Measurements from ENCODE around the gene F7. TPM values are rescaled to one million over a fixed set of nuclear protein-coding genes. Genes with fewer than 3 reads are reported as not detected.

F7 gene
- total RNA-seq, 6 experiments from 2014 or later, result 42.9 to 147 (median 84.2) TPM

DNA sequence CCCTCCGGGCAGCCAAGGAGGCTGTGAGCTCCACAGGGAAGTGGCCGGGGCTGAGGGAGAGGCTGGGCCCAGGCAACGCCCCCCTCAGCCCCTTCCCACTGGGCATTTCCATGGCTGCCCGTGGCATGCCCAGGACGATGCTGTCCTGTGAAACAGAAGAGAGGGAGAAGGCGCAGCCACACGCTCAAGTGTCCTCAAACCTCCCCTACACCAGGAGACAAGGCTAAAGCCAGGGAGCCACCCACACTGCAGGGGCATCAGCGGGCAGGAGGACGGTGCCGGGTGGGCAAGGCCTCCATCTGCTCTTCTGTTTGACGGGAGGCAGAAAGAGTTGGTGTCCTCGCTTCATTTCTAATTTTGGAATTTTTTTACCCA lies 38.7 kb downstream of the F7 start:
- Histone ChIP-seq H3K27ac (no peak overlapping the region), H3K27me3 (no peaks in the 10 kb centered on the region), H3K36me3 (peaks cover 0 to 17% (median 0%) of the 10 kb centered on the region in 4 donors), H3K4me3 (no peak overlapping the region), H3K9me3 (no peaks in the 10 kb centered on the region), H3K4me1 (peaks cover 0 to 10% (median under 1%) of the 10 kb centered on the region in 4 donors)
- 100% methylated on average over 4 of the region's 12 CpGs for WGBS (ENCODE audit: insufficient coverage, low coverage, low lambda C conversion rate, missing lambda C conversion rate)
- intact Hi-C loops (cut with DNase I), result no loop called here
- TF ChIP-seq POLR2A (IDR thresholded peaks at IDR 0.05), result no peak
- TF ChIP-seq, protein P1, sequence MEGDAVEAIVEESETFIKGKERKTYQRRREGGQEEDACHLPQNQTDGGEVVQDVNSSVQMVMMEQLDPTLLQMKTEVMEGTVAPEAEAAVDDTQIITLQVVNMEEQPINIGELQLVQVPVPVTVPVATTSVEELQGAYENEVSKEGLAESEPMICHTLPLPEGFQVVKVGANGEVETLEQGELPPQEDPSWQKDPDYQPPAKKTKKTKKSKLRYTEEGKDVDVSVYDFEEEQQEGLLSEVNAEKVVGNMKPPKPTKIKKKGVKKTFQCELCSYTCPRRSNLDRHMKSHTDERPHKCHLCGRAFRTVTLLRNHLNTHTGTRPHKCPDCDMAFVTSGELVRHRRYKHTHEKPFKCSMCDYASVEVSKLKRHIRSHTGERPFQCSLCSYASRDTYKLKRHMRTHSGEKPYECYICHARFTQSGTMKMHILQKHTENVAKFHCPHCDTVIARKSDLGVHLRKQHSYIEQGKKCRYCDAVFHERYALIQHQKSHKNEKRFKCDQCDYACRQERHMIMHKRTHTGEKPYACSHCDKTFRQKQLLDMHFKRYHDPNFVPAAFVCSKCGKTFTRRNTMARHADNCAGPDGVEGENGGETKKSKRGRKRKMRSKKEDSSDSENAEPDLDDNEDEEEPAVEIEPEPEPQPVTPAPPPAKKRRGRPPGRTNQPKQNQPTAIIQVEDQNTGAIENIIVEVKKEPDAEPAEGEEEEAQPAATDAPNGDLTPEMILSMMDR (IDR thresholded peaks at IDR 0.05), result no peak
- ATAC-seq (peak in 1 of 4 donors; percentile 5), DNase-seq (no peak)

DNA sequence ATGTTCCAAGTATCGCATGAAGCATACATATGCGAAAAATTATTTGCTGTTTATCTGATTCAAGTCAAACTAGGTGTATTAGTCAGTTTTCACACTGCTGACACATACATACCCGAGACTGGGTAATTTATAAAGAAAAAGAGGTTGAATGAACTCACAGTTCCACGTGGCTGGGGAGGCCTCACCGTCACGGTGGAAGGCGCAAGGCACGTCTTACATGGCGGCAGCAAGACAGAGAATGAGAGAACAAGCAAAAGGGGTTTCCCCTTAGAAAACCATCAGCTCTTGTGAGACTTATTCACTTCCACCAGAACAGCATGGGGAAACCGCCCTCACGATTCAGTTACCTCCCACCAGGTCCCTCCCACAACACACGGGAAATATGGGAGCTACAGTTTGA lies 39.9 kb downstream of the F7 start:
- Histone ChIP-seq H3K36me3 (peaks cover 0 to 17% (median 0%) of the 10 kb centered on the region in 4 donors), H3K27me3 (no peaks in the 10 kb centered on the region), H3K4me3 (no peak overlapping the region), H3K27ac (no peak overlapping the region), H3K9me3 (no peaks in the 10 kb centered on the region), H3K4me1 (peaks cover 0 to 9% (median 5%) of the 10 kb centered on the region in 4 donors)
- intact Hi-C loops (cut with DNase I), result no loop called here
- no peak for DNase-seq
- no peak for TF ChIP-seq POLR2A (IDR thresholded peaks at IDR 0.05)
- TF ChIP-seq, protein P1 (IDR thresholded peaks at IDR 0.05), result no peak
- WGBS (ENCODE audit: insufficient coverage, low coverage, low lambda C conversion rate, missing lambda C conversion rate), result 81% methylated on average over 4 of the region's 12 CpGs
- ATAC-seq, result no peak

DNA sequence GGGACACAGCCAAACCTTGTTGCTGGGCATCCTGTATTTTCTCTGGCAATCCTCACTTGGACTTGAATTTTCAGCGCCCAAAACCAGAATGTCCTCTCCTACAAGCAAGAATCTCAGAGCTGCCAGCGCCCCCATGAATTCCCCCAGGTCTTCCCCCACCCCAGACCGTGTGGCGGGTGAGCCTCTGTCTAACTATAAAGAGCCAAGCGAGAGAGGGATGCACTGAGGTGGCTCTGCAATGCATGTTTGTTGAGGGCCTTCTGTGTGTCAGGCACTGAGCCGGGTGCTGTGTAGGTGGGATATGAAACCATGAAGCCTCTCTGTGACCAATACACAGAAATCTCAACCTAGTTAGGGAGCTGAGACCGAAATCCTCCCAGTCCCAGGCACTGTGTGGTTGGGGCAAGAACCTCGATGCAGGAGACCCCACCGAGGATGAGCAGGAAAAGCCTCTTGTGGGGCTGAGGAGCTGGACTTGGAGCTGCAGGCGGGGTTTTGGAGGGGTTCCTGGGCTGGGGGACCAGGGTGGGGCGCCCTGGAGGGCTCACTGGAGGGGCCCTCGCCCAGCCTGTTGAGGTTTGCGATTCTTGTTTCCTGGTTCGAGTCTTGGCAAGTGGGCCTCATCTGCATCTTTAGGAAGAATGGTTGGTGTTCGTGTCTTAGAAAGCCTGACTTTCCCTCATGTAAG lies 40.5 kb downstream of the F7 start:
- no peak overlapping the region for H3K4me3 ChIP-seq
- H3K9me3 ChIP-seq, result no peaks in the 10 kb centered on the region
- WGBS (ENCODE audit: insufficient coverage, low coverage, low lambda C conversion rate, missing lambda C conversion rate), result 86% methylated on average over 5 of the region's 15 CpGs
- H3K4me1 ChIP-seq, result peaks cover 0 to 9% (median 5%) of the 10 kb centered on the region in 4 donors
- no peak for TF ChIP-seq POLR2A (IDR thresholded peaks at IDR 0.05)
- TF ChIP-seq, protein P1 (IDR thresholded peaks at IDR 0.05), result no peak
- DNase-seq, result peak in 1 of 3 donors; percentile 43
- H3K27ac ChIP-seq, result no peak overlapping the region
- intact Hi-C loops (cut with DNase I), result no loop called here
- H3K27me3 ChIP-seq, result no peaks in the 10 kb centered on the region
- peaks cover 0 to 12% (median 0%) of the 10 kb centered on the region in 4 donors for H3K36me3 ChIP-seq
- ATAC-seq, result no peak

DNA sequence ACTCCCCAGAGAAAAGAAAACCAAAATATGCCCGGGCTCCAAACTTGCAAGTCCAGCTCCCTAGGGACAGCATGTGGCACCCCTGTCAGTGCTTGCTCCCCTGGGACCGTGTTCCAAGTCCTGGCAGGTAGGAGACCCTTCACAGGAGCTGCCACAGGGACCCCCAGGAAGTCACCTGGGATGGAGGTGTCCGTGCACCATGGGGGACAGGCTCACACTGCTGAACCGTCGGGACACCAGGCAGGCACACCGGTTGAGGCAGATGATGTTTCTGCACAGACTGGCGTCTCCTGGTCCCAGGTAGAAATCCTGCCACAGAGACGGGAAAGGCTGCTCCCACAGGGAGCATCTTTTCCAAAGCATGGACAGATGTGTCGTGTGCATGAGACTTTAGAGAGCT lies 41.2 kb downstream of the F7 start:
- no peak for TF ChIP-seq POLR2A (IDR thresholded peaks at IDR 0.05)
- TF ChIP-seq, protein P1 (IDR thresholded peaks at IDR 0.05), result no peak
- ATAC-seq, result no peak

More for the DNA sequence above, 41.2 kb downstream of the F7 start:
- DNase-seq, result peak in 1 of 3 donors; percentile 44
- no peak overlapping the region for H3K4me3 ChIP-seq
- WGBS (ENCODE audit: insufficient coverage, low coverage, low lambda C conversion rate, missing lambda C conversion rate), result 100% methylated on average over 1 of the region's 9 CpGs
- H3K9me3 ChIP-seq, result no peaks in the 10 kb centered on the region
- intact Hi-C loops (cut with DNase I), result no loop called here
- peaks cover 0 to 11% (median 0%) of the 10 kb centered on the region in 4 donors for H3K36me3 ChIP-seq
- H3K27me3 ChIP-seq, result no peaks in the 10 kb centered on the region
- H3K4me1 ChIP-seq, result peaks cover 0 to 9% (median 5%) of the 10 kb centered on the region in 4 donors
- no peak overlapping the region for H3K27ac ChIP-seq
